Mammary epithelial cell (primary cell): ENCODE measurements around the gene AKAP9.
"Not testable (repeated sequence)": the region's sequence is repeated elsewhere in the genome, so short reads cannot be mapped to it uniquely, and the experiment has no call there.

Source experiments
- CTCF ChIP-seq, 2 donors: IDR thresholded peaks in 1 of 2; conservative IDR thresholded peaks in 1 of 2; 2 replicates each; pipeline ENCODE4 v1.5.1; 2011 to 2012; ENCODE audit warnings: inconsistent platforms in 2 of 2, low read length in 2 of 2, mild to moderate bottlenecking in 2 of 2, control low read depth in 1 of 2, low read depth in 1 of 2; ENCODE audit not compliant: insufficient read depth in 1 of 2; ENCODE audit errors: extremely low read depth in 1 of 2
- EZH2 ChIP-seq: IDR thresholded peaks from 2 replicates; pipeline ENCODE4 v1.6.1; 2012; ENCODE audit warnings: low read length, inconsistent platforms, borderline replicate concordance

- not testable (repeated sequence) for TF ChIP-seq CTCF (conservative IDR thresholded peaks at IDR 0.05 in 1 of 2, IDR thresholded peaks at IDR 0.05 in 1 of 2; ENCODE audit: extremely low read depth in 1 of 2, insufficient read depth in 1 of 2, low read depth in 1 of 2, low read length in 2 of 2); EZH2
Observed at GRCh38 chr7:92143192-92143880, 202.7 kb downstream of the AKAP9 start.
